ENCODE measurements around the gene CA5A.

The CA5A gene

DNA sequence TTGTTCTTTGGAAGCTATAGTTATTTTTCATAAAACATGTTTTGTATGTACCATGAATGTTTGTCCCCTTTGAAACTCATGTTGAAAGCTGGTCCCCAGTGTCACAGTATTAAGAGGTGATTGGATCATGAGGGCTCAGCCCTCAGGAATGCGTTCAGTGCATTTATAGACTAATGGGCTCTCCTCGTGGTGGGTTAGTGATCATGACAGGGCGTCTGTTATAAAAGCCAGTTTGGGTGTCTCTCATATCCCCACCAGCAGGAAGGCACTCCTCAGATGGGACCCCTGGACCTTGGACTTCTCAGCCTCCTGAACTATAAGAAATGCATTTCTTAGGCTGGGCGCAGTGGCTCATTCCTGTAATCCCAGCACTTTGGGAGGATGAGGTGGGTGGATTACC, 25.3 kb upstream of the CA5A start:
- DNase-seq: no peak

DNA sequence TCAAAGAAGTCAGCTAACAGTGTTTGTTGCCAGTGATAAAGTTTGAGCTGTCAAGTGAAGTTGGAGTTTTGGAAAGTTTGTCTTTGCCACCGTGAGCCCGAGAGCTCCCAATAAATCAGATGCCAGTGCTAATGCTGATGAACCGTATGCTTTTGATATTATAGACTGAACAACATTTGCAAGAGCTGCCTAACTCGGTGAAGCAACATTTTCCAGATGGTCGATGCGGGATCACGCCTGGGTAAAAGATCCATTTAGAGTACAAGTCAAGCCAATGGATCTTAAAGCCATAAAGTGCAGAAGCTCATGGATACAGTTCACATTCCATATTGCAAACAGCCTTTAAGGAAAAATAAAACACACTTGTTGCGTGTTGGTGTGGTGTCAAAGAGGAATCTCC, 24.5 kb upstream of the CA5A start:
- DNase-seq: no peak

DNA sequence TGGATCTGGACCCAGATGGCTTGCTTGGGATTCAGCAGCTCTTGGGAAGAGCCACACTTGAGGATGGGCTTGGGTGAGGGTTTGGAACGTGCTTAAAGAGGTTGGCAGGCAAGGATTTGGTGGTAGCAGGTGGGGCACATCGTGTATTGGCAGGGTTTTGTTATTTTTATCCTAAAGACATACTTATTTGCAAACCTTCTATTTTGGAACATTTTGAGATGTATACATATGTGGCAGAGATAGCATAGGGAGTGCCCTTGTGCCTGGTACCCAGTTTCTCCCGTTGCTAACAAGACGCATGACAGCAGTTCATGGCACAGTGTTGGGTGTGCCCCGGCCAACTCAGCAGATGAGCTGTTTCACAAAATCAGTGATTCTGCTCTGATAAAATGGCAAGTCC, 24.0 kb upstream of the CA5A start:
- DNase-seq: no peak

DNA sequence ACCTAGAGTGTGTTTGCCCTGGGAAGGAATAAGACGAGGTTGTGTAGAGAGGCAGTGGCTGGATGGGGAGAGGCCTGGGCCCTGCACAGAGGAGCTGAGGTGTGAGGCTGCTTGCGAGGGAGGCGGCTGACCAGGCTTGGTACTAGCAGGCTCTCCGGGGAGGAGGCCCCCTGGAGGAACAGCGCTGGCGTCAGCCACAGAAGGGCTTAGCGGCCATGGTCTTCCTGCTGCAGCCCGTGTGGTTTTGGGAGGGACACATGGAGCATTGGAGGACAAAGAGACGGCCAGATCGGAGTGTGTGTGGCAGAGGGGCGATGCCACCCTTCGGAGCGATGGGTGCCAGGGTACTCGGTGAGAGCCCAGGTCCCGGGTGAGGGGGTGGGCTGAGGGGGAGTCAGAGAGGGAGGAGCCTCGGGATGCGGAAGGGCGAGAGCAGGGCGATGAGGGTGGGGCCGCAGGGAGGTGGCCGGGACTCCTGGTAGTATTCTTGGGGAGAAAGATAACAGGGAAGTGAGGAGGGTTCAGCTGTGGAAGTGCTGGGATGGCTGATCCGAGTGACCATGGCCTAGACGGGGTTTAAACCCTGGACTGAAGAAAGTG, 23.2 kb upstream of the CA5A start:
- DNase-seq: no peak

DNA sequence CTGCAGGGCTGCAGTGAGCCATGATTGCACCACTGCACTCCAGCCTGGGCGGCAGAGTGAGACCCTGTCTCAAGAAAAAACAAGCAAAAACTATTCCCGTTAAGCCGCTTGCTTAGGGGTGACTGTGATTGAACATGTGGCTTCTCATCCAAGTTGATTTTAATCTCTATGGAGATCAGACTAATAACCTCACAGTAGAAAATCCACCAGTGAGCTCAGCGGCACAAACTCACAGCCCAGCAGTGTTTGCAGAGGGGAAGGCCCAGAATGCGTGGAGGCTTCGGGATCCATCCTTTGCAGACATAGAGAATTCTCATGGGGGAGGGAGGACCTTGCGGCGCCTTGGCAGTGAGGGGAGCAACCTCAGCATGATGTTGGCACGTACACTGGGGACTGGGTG, 22.3 kb upstream of the CA5A start:
- DNase-seq: no peak

DNA sequence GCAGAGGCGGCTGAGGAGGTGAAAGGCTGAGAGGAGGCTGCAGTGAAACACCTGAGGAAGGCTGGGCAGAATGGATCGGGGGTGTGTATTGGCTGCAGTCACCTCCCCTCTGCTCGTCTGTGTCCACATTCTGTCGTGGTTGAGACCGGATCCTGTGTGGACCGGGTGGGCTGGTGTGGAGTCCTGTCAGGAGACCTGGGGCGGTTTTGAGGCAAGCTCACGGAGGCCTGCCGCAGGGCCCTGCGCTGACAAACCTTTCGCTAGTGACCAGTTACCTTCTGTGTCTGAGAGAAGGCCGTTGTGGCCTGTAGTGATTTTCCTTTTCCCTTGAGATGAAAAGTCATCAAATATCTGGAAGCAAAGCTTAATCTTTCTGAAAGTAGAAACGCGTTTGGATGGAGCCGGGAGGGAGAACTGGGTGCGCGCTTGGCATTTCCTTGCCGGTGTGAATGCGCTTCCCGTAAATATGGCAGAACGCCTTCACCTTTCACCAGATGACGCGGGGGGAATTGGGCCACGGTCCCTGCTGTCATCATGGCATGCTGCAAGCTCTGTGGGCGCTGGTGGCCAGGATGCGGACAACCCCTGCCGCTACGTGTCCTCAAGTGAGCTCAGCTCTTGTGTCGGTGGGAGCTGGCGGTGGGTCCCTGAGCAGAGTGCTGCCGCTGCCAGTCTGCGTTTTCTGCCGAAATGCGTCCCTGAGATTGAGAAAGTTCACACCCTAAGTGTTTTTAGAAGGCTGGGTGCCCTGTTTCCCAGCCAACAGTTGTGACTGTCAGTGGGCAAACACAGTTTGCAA, 21.2 kb upstream of the CA5A start:
- no peak for DNase-seq

DNA sequence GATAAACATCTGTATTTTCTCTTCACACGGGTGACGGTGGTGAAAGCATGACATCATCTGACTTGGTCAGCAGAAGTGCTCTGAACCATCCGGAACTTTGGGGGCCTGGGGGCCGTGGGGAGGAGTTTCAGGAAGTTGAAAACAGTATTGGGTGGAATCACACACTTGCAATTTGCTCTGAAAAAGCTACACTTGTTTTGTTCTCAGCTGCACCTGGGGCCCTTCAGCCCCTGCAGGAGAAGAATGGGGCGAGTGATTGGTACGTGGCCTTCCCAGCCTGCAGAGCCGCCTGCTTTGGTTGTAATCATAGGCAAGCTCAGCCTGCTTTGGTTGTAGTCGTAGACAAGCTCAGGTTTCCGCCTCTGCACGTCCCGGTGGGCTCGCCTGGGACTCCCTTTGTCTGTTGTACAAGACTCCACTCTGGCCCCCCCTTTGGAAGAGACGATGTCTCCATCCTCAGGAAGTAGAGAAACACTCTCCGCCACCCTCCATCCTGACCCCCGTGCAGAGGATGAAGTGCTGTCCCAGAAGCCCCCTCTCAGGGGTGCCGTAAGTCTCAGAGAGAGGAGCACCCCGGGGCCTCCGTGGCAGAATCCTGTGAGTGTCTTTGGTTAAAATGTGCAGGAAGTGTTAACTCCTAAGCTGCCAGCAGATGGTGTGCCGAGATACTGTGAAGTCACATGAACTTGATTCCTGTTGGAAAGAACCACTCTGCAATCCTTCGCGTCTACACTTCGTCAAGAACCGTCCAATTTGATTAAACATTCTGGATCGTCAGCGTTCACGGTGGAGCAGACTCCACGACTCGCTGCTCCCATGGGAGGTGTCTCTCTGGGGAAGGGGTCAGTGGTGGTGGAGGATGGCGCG, 20.3 kb upstream of the CA5A start:
- DNase-seq: peak; percentile 60 to 63

DNA sequence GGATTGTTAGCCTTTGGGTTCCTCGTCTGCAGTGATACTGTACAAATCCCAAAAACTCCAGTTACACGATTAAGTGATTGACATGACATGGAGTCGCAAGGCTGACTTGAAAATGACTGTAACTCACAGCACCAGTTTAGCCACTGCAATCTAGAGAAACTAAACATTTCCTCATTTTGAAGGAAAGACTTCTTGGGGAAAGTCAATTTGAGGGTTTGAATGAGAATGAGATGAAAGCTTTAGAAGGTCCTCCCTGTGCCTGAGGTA, 19.7 kb upstream of the CA5A start:
- DNase-seq: no peak

DNA sequence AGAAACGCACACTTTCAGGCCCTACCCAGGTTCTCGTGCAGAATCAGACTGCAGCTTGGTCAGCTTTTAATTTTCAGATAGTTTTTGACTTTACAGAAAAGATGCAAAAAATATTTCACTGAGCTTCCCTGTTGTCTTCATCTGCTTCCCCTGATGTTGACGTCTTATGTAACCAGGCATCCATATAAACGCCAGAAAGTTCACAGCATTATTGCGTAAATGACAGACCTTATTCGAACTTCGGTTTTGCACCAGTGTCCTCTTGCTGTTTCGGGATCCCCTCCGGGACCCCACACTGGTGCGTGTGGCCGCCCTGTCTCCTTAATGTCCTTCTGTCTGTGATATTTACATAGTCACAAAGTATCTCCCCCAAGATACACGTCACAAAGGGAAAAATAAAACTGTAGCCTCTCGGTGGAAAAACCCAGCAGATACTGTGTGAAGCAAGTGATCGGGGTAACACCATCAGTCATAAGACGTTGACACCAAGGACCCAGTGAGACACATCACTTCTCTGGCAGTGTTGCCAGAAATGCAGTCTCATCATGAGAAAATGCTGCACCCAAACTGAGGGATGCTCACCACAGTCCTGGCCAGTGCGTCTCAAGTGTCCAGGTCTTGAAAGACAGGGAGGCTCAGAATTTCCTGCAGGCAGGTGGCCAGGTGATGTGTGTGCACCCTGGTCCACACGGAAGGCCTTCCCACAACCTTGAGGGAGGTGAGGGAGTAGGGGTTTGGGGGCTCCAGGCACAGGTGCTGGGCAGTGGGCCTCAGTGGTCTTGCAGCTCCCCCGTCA, 19.2 kb upstream of the CA5A start:
- DNase-seq: no peak

DNA sequence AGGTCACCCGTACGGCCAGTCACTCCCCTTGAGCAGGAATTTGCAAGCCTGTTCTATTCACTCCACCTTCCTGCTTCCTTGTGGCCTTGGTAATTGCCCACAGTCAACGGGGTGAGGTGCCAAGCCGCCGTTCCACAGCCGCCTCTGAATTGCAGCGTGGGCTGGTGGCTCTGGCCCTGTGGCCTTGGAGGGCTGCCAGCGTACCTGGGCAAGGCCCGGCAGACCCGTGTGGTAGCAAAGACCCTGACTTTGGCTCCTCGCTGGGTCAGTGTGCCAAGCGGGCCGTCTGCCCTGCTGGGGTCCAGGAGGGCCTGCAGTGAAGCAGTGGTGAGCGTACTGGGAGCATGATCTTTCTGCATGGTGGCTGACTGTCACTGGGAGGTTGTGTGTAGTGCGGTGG, 18.5 kb upstream of the CA5A start:
- no peak for DNase-seq

DNA sequence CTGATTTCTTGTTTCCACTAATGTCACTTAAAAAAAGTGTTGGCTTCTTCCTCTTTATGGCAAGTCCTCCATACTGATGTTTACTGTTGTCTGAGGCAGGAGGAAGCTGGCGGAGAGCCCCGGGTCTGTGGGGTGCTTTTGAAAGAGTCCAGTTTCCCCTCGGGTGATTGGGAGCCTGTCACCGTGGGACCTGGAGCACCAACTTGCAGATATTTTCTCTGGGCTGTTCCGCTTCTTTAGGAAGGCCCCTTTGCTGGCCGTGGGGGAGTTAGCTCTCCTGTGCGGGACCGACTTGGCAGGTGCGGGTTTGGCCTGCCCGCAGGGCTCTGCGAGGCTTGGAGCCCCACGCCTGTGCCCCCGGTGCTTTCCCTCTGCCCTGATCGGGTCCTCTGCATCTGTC, 18.0 kb upstream of the CA5A start:
- no peak for DNase-seq

DNA sequence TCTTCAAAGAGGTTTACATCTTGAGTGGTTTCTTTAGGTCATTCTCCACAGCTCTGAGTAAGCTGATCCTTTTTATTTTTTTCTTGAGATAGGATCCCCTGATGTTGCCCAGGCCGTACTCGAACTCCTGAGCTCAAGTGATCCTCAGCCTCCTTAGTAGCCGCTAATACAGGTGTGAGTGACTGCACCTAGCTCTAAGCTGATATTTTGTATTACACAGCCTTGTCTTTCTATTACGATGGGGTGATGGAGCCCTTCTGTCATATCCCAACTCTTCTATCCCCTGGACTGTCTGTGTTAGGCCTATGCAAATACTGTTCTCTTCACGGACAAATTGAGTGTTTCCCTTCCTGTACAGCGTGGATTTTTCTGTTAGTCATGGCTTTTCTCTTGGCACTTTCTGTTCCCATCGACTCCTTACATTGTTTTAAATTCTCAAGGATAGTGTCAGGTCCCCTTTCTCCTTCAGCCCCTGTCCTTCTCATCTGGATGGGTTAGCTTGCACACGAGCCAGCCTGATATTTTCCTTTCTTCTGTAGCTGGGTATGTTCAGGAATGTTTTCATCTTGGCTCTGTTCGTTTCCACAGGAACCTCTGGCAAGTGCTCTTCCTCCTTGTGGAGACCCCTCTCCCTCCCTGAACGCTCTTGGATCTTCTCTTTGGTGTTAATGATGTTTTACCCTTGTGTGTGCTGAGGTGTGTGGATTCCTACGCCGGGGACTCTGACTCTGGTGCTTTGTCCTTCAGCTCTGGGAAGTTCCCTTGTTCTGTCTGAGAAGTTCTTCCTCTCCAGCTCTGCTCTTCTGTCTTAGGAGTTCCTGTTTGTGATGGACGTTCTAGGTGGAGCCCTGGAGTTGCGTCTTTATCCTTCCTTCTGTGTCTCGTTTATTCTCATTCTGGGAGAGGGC, 17.2 kb upstream of the CA5A start:
- no peak for DNase-seq

DNA sequence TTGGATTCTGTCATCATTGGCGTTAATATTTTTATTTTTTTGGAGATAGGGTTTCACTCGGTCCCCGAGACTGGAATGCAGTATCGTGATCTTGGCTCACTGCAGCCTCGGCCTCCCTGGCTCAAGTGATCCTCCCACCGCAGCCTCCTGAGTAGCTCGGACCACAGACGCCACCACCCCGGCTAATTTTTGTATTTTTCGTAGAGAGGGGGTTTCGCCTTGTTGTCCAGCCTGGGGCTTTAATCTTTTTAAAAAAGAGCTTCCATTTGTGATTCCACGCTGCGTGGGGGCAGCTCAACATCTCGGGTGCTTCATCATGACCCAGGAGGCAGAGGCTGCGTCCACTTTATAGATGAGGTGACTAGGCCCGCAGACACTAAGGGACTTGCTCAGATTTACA, 16.4 kb upstream of the CA5A start:
- DNase-seq: no peak

DNA sequence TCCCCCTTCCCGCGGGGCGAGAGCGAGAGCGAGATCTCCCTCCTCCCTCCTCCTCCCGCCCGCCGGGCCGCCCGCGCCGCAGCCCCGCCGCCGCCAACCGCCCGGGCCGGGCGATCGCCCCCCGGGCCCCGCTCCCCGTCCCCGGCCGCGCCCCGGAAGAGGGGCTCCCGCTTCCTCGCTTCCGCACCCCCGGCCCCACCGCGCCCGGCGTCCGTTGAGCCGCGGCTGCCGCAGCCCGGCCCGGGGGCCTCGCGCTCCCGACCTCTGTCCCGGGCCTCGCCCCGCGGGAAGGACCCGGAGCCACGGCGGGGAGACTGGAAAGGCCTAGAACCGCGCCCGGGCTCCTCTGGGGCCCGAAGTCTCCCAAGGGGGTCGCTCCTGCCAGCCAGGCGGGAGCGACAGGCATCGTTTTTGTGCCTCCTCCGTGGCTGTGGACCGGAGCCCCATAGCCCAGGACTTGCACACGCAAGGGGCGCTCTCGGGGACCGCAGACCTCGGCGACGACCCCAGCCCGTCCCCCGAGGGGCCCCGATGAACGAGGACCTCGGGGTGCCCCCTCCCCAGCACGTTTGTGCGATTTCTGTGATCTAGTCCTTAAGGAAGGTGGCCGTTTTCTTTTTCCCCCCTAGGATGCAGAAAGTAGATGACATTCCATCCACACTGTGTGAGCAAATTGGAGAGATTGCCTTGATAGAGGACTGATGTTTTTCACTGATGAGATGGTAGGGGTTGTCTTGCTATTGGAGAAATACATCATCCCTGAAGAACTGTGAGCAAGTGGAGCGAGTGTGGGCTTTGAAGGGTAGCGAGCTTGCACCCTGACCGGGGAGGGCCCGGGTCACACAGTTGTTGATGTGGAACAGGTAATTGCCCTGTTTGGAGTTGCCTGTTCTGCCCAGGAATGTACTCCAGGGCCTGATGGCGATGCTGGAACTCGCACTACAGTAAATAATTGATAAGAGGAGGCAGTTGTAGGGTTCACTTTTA, 15.5 kb upstream of the CA5A start:
- DNase-seq: peak; percentile 22 to 23

DNA sequence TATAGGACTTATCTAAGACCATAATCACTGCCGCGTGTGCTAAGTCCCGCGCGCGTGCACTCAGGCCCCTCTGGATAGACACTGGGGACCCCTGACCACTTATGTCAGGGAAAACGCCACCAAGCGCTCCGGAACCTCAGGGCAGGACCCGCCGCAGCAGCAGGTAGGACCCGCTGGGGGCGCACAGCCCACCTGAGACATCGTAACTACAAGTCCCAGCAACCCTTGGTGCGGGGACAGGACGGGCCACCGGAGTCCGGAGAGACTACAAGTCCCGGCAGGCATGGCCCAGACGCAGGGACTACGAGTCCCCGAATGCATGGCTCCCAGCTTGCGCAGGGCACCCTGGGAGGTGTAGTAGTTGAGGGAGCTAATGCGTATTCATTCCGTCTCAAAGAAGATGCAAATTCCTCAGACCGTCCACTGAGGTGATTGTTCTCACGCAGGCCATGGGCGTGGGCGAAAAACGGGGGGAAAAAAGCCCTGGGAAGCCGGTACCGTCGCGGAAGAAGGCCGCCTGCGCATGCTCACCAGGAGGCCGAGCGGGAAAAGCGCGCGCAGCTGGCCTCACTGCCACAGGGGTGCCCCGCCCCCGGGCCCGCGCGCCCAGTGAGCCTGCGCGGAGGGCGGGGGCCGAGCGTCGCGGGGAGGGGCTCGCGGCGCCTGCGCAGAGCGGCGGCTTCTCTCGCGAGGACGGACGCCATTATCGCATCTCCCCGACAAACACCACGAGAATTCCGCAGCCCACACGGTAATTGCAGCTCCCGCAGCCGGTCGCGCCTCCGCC, 14.6 kb upstream of the CA5A start, which contains the start of gene BANP:
Gene BANP (plus strand): TSS at position 670 of the 787 bp plus-strand sequence. CDS start 23,682 bp downstream, outside the sequence.
- DNase-seq: peak; percentile 95 to 99

DNA sequence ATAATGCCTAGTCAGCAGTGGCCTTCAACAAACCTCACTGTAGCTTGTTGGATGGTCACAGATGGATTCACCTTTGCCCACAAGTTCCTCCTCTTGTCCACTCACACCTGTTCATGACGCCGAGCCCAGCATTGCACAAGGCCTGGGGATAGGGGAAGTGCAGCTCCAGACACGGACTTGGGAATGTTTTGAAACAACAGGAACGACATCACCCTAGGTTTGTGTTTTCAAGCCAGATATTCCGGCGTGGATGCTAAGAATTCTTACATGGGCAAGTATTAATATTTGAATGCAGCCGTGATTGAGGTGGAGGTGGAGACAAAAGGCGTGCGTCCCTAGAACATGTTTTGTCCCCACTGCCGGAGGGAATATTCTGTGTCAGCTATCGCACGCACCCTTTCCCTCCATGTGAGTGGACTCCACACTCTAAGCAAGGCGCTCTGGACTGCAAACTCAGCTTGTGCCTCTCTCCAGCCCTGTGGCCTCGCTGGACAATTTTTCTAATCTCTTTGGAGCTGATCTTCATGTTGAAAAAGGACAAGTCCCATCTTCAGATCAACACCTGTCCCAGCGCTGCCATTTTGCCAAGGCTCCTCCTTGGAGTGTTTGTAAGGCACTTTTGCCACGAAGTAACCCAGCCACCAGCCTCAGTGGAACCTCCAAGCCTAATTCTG, 12.9 kb upstream of the CA5A start:
- DNase-seq: no peak

DNA sequence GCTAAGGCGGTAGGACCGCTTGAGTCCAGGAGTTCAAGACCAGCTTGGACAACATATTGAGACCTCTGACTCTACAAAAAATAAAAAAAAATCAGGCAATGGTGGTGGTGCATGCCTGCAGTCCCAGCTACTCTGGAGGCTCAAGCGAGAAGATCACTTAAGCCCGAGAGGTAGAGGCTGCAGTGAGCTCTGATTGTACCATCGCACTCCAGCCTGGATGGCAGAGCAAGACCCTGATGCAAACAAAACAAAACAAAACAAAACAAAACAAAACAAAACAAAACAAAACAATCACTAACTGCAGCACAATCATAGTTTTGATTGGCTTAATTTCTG, 12.4 kb upstream of the CA5A start:
- no peak for DNase-seq

DNA sequence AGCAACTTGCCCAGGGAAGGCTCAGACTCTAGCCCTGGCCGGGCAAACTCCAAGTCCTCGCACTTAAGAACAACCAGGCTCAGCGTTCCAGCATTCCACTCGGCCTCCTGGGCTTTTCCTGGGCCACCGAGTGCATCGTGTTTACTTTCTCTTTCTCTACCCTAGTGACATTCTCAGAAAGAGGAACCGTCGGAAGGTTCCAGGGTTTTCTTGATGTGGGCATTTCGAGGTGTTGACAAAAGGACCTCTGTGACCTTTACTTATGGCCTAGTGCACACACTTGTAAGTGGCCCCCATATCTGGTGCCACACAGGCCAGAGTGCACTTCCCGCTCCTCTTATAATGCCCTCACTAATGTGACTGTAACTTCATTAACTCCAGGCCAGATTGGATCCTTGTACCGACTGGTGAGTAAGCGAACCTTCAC, 11.8 kb upstream of the CA5A start:
- no peak for DNase-seq

DNA sequence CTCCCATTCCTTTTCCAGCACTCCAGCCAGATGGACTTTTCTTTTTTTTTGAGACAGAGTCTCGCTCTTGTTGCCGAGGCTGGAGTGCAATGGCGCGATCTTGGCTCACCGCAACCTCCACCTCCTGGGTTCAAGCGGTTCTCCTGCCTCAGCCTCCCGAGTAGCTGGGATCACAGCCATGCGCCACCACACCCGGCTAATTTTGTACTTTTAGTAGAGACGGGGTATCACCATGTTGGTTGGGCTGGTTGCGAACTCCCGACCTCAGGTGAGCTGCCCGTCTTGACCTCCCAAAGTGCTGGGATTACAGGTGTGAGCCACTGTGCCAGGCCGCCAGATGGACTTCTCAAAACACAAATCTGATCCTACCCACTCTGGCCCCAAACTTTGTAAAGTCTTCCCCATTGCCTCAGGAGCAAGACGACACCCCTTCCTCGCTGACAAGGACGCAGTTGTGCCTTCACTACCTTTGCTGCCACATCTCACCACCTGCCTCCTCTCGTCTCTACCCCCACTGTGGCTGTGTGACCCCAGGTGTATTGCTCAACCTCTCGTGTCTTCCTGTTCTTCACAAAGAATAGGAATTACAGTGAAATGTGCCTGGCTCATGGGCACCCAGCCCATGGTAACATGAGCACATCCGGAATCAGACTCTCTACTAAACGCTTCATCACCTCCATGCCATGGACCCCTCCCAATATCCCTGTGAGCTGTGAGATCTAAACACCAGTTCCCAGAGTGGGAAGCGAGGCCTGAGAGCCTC, 11.2 kb upstream of the CA5A start:
- DNase-seq: no peak
